Left ventricle myocardium inferior (tissue), 1 donor: ENCODE data around the gene HSD17B4. TPM values are rescaled to one million over a fixed set of nuclear protein-coding genes. Genes with fewer than 3 reads are reported as not detected.
A peak's percentile ranks its signal among the peaks of the same experiment; 100 is the strongest.

Source experiments
- DNase-seq: peaks from one replicate; pipeline ENCODE4 v3.0.0-alpha.2; 2020
- H3K27ac ChIP-seq: fragments of 200-600 bp; replicated peaks from 2 replicates; pipeline ENCODE4 v1.8.0; 2021
- H3K27me3 ChIP-seq: fragments of 200-600 bp; 2 replicates; pipeline ENCODE4 v1.8.0; 2021; ENCODE audit warnings: low read depth
- H3K36me3 ChIP-seq: fragments of 200-600 bp; 2 replicates; pipeline ENCODE4 v1.8.0; 2021
- H3K4me1 ChIP-seq: fragments of 200-600 bp; 2 replicates; pipeline ENCODE4 v1.8.0; 2021
- H3K4me3 ChIP-seq: fragments of 200-600 bp; 2 replicates; pipeline ENCODE4 v1.8.0; 2021; ENCODE audit warnings: mild to moderate bottlenecking, moderate library complexity
- H3K9me3 ChIP-seq: fragments of 200-600 bp; replicated peaks from 2 replicates; pipeline ENCODE4 v1.8.0; 2021
- intact Hi-C: fragments of 100-400 bp; cut with micrococcal nuclease; formaldehyde crosslinking; loops from one replicate; pipeline ENCODE4 v1.11.0; 2022
- long read RNA-seq: library from polyadenylated mRNA; unstranded; transcript quantifications from one replicate; pipeline ENCODE4 v2.0.0, GENCODE V29; 2021
- total RNA-seq: library from RNA; stranded (reverse); fragmentation: NEBNext Ultra II Directional; extraction: Animal tissue kit (Norgen Biotek cat#: 25700); gene quantifications from one replicate; pipeline ENCODE4 v1.2.1, GENCODE V29; 2021
- TF ChIP-seq, protein P1 (sequence below): fragments of 200-600 bp; IDR thresholded peaks from 2 replicates; pipeline ENCODE4 v1.8.0; 2021; ENCODE audit warnings: antibody characterized with exemption, mild to moderate bottlenecking, borderline replicate concordance
- donor health status: DM: no; HTN: yes; CAD: no; lungs with severe emphysema.

Gene HSD17B4, protein sequence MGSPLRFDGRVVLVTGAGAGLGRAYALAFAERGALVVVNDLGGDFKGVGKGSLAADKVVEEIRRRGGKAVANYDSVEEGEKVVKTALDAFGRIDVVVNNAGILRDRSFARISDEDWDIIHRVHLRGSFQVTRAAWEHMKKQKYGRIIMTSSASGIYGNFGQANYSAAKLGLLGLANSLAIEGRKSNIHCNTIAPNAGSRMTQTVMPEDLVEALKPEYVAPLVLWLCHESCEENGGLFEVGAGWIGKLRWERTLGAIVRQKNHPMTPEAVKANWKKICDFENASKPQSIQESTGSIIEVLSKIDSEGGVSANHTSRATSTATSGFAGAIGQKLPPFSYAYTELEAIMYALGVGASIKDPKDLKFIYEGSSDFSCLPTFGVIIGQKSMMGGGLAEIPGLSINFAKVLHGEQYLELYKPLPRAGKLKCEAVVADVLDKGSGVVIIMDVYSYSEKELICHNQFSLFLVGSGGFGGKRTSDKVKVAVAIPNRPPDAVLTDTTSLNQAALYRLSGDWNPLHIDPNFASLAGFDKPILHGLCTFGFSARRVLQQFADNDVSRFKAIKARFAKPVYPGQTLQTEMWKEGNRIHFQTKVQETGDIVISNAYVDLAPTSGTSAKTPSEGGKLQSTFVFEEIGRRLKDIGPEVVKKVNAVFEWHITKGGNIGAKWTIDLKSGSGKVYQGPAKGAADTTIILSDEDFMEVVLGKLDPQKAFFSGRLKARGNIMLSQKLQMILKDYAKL
- 236 TPM for total RNA-seq
- long read RNA-seq, transcript HSD17B4-201 (24 exons, 2,685 nt), result major isoform, 225 of 276 reads
- long read RNA-seq, partial matches to known transcripts, result 12 of 276 reads
- long read RNA-seq, other reads (novel, unspliced or antisense), result 36 of 276 reads

DNA sequence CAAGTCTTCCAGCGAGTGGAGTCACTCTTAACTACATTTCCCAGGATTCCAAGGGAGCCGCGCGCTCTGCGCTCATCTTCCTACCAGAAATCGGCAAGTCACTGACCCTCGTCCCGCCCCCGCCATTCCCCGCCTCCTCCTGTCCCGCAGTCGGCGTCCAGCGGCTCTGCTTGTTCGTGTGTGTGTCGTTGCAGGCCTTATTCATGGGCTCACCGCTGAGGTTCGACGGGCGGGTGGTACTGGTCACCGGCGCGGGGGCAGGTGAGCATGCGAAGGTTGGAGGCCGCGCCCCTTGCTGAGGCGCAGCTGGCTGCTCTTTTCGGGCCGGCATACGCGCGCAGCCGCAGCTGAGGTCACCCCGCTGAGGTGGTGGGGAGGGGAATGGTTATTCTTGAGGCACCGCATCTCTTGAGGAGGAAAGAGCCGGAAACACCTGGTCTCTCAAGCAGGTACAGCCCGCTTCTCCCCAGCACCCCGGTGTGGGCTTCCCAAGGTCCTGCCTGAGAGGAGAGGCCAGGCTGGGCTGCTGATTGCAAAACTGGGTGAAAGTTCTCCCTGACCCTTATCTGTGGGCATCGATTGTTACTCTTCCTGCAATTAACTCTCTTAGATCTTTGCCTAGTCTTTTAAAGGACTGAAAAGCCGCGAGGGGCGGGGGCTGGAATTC is at the start of gene HSD17B4:
HSD17B4 (plus strand) TSS at position 125 of the 667 bp plus-strand sequence; CDS start at position 204, 79 bp downstream.
- Histone ChIP-seq H3K4me1 (peaks cover 42% of the 10 kb centered on the region), H3K9me3 (peaks cover 10% of the 10 kb centered on the region), H3K27me3 (no peaks in the 10 kb centered on the region), H3K27ac (peak within 1 kb of the TSS; percentile 95), H3K4me3 (peak within 1 kb of the TSS; percentile 90), H3K36me3 (peaks cover 9% of the 10 kb centered on the region)
- DNase-seq, result peak; percentile 92
- intact Hi-C loops, result no loop called here
- TF ChIP-seq, protein P1, sequence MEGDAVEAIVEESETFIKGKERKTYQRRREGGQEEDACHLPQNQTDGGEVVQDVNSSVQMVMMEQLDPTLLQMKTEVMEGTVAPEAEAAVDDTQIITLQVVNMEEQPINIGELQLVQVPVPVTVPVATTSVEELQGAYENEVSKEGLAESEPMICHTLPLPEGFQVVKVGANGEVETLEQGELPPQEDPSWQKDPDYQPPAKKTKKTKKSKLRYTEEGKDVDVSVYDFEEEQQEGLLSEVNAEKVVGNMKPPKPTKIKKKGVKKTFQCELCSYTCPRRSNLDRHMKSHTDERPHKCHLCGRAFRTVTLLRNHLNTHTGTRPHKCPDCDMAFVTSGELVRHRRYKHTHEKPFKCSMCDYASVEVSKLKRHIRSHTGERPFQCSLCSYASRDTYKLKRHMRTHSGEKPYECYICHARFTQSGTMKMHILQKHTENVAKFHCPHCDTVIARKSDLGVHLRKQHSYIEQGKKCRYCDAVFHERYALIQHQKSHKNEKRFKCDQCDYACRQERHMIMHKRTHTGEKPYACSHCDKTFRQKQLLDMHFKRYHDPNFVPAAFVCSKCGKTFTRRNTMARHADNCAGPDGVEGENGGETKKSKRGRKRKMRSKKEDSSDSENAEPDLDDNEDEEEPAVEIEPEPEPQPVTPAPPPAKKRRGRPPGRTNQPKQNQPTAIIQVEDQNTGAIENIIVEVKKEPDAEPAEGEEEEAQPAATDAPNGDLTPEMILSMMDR, result no peak

- intact Hi-C loops, result no loop called here
- H3K27me3 ChIP-seq, result peaks cover 18% of the 10 kb centered on the region
- H3K4me1 ChIP-seq, result peaks cover 12% of the 10 kb centered on the region
- H3K9me3 ChIP-seq, result no peaks in the 10 kb centered on the region
- H3K4me3 ChIP-seq, result no peak overlapping the region
- no peaks in the 10 kb centered on the region for H3K36me3 ChIP-seq
- no peak for DNase-seq
- H3K27ac ChIP-seq, result no peak overlapping the region
- TF ChIP-seq, protein P1, result no peak
Observed at GRCh38 chr5:119402555-119402954, 49.7 kb upstream of the HSD17B4 start.

- Histone ChIP-seq H3K4me3 (no peak overlapping the region), H3K27me3 (peaks cover 27% of the 10 kb centered on the region), H3K9me3 (no peaks in the 10 kb centered on the region), H3K4me1 (peaks cover under 1% of the 10 kb centered on the region), H3K36me3 (no peaks in the 10 kb centered on the region), H3K27ac (no peak overlapping the region)
- TF ChIP-seq, protein P1, result no peak
- no peak for DNase-seq
- intact Hi-C loops, result no loop called here
Observed at GRCh38 chr5:119404033-119404432, 48.3 kb upstream of the HSD17B4 start.

- peaks cover 27% of the 10 kb centered on the region for H3K27me3 ChIP-seq
- intact Hi-C loops, result no loop called here
- H3K4me3 ChIP-seq, result no peak overlapping the region
- H3K4me1 ChIP-seq, result no peaks in the 10 kb centered on the region
- TF ChIP-seq, protein P1, result no peak
- DNase-seq, result no peak
- no peaks in the 10 kb centered on the region for H3K36me3 ChIP-seq
- no peaks in the 10 kb centered on the region for H3K9me3 ChIP-seq
- H3K27ac ChIP-seq, result no peak overlapping the region
Observed at GRCh38 chr5:119405419-119405818, 46.9 kb upstream of the HSD17B4 start.

- intact Hi-C loops, result no loop called here
- Histone ChIP-seq H3K36me3 (no peaks in the 10 kb centered on the region), H3K27me3 (peaks cover 27% of the 10 kb centered on the region), H3K27ac (no peak overlapping the region), H3K4me1 (peaks cover 6% of the 10 kb centered on the region), H3K9me3 (no peaks in the 10 kb centered on the region), H3K4me3 (no peak overlapping the region)
- DNase-seq, result no peak
- TF ChIP-seq, protein P1, result no peak
Observed at GRCh38 chr5:119406551-119407110, 45.7 kb upstream of the HSD17B4 start.
